Adrenal gland (tissue), 12 donors: ENCODE data around the gene APBA1. TPM values are rescaled to one million over a fixed set of nuclear protein-coding genes. Genes with fewer than 3 reads are reported as not detected.

ENCODE experiments used
- DNase-seq, 7 donors: peaks; one replicate each; pipeline ENCODE4 v3.0.0-alpha.2; 2019 to 2020
- H3K27ac ChIP-seq, 5 donors: fragments of 200-600 bp; sonication (generic) in 4 of 5; 1 replicate in 3 of 5; 2 replicates in 2 of 5; pipeline versions ENCODE4 v1.5.1 to v1.8.0; 2016 to 2020; ENCODE audit warnings: mild to moderate bottlenecking in 1 of 5
- H3K27me3 ChIP-seq: fragments of 200-600 bp; 2 replicates; pipeline ENCODE4 v1.8.0; 2021
- H3K36me3 ChIP-seq, 2 donors: fragments of 200-600 bp; replicated peaks in 1 of 2; 1 replicate in 1 of 2; 2 replicates in 1 of 2; pipeline versions ENCODE4 v1.5.1 to v1.8.0; 2018 to 2022
- H3K4me1 ChIP-seq, 2 donors: fragments of 200-600 bp; replicated peaks in 1 of 2; 1 replicate in 1 of 2; 2 replicates in 1 of 2; pipeline versions ENCODE4 v1.5.1 to v1.8.0; 2018 to 2021
- H3K4me3 ChIP-seq, 4 donors: fragments of 200-600 bp; sonication (generic) in 3 of 4; one replicate each; pipeline ENCODE4 v1.5.1; 2016 to 2018
- H3K9me3 ChIP-seq, 3 donors: fragments of 200-600 bp; sonication (generic) in 1 of 3; replicated peaks in 1 of 3; 1 replicate in 2 of 3; 2 replicates in 1 of 3; pipeline versions ENCODE4 v1.5.1 to v1.8.0; 2016 to 2021
- POLR2A ChIP-seq, 2 donors: fragments of 450-650 bp; IDR thresholded peaks; one replicate each; pipeline ENCODE4 v1.6.1; 2017; ENCODE audit warnings: antibody characterized with exemption in 2 of 2, mild to moderate bottlenecking in 2 of 2, moderate library complexity in 1 of 2
- WGBS, 4 donors: extraction: QIAGEN DNeasy Blood & Tissue Kit in 2 of 4; methylation state at CpG; one replicate each; pipeline versions ENCODE4 v1.1.5 to v1.1.7; 2013 to 2017; 5-methylcytosine and 5-hydroxymethylcytosine counted together
- intact Hi-C, 2 donors: fragments of 100-400 bp; cut with DNase I; formaldehyde crosslinking; loops; one replicate each; pipeline versions ENCODE4 v1.14.1 to v1.15.0; 2022 to 2023
- polyA plus RNA-seq, 3 donors: library from polyadenylated mRNA; stranded (reverse); fragments of 200-250 nt in 2 of 3; fragments of 350-450 nt in 1 of 3; fragmentation: Illumina TruSeq in 1 of 3; extraction: RNeasy Lipid Tissue Mini Kit (QIAGEN cat#74804) in 1 of 3; gene quantifications; one replicate each; pipeline ENCODE4 v1.2.3, GENCODE V29; 2013 to 2014
- total RNA-seq, 9 donors: library from RNA; depleted of rRNA in 4 of 9; stranded (reverse); fragments of >200 nt in 4 of 9; fragments of 120-200 nt in 1 of 9; fragmentation: NEBNext Ultra II Directional in 1 of 9; extraction: Animal tissue kit (Norgen Biotek cat#: 25700) in 1 of 9; gene quantifications; one replicate each; pipeline versions ENCODE4 v1.1.0 to v1.2.4, GENCODE V29; 2013 to 2023
- TF ChIP-seq, protein P1 (sequence below), 6 experiments: fragments of 450-650 bp in 4 of 6; fragments of 200-600 bp in 2 of 6; sonication (generic) in 1 of 6; IDR thresholded peaks; 1 replicate in 5 of 6; 2 replicates in 1 of 6; pipeline versions ENCODE4 v1.5.1 to v1.8.0; 2016 to 2021; ENCODE audit warnings: antibody characterized with exemption in 6 of 6, mild to moderate bottlenecking in 2 of 6, moderate library complexity in 1 of 6
- donor health status: healthy with polysubstance abuse.
- donor health status: Bipolar disorder and iron deficiency.
- donor health status: DM: yes; HTN: yes; CAD: no.
- donor health status: DM: no; HTN: no; CAD: no.
- donor health status: DM: no; HTN: no; CAD: no.
- donor health status: DM: yes; HTN: yes; CAD: no.

APBA1 gene
- total and polyA plus RNA-seq, 12 donors: 0.64 to 6.4 (median 3.5) TPM

DNA sequence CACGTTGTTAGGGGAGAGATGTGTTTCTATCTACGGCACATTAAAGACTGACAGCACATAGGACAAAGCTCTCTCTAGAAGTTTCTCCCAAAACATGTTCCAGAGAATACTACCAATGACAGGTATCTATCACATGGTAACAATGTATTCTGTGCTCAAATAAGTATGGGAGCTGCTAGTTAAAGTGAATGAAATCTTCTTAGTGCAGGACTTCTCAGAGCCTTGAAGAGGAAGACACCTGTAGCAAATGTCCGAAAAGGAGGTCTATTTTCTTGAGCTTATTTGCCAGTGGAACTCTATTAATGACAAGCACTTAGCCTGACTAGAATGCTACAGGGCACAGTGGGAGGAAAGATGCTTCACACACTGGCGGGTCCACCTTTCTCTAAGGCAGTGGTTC, 209.8 kb downstream of the APBA1 start:
- DNase-seq: no peak
- Histone ChIP-seq H3K27me3 (no peaks in the 10 kb centered on the region), H3K9me3 (no peaks in the 10 kb centered on the region), H3K4me1 (no peaks in the 10 kb centered on the region), H3K27ac (no peak overlapping the region), H3K4me3 (no peak overlapping the region), H3K36me3 (no peaks in the 10 kb centered on the region)
- 80 to 90% (median 86%) methylated on average over 4 of the region's 4 CpGs for WGBS, 4 donors
- no peak for TF ChIP-seq POLR2A (IDR thresholded peaks at IDR 0.05)
- TF ChIP-seq, protein P1, sequence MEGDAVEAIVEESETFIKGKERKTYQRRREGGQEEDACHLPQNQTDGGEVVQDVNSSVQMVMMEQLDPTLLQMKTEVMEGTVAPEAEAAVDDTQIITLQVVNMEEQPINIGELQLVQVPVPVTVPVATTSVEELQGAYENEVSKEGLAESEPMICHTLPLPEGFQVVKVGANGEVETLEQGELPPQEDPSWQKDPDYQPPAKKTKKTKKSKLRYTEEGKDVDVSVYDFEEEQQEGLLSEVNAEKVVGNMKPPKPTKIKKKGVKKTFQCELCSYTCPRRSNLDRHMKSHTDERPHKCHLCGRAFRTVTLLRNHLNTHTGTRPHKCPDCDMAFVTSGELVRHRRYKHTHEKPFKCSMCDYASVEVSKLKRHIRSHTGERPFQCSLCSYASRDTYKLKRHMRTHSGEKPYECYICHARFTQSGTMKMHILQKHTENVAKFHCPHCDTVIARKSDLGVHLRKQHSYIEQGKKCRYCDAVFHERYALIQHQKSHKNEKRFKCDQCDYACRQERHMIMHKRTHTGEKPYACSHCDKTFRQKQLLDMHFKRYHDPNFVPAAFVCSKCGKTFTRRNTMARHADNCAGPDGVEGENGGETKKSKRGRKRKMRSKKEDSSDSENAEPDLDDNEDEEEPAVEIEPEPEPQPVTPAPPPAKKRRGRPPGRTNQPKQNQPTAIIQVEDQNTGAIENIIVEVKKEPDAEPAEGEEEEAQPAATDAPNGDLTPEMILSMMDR (IDR thresholded peaks at IDR 0.05): no peak
- intact Hi-C loops: no loop called here

GRCh38 chr9:69461103-69461887, 210.9 kb downstream of the APBA1 start:
- TF ChIP-seq, protein P1 (IDR thresholded peaks at IDR 0.05): no peak
- no peak for TF ChIP-seq POLR2A (IDR thresholded peaks at IDR 0.05)
- Histone ChIP-seq H3K27ac (no peak overlapping the region), H3K36me3 (no peaks in the 10 kb centered on the region), H3K9me3 (no peaks in the 10 kb centered on the region), H3K4me3 (no peak overlapping the region), H3K27me3 (no peaks in the 10 kb centered on the region), H3K4me1 (no peaks in the 10 kb centered on the region)
- WGBS, 4 donors: 74 to 85% (median 80%) methylated on average over 6 of the region's 6 CpGs
- DNase-seq: no peak
- intact Hi-C loops: no loop called here

GRCh38 chr9:69460012-69460411, 212.2 kb downstream of the APBA1 start:
- no peaks in the 10 kb centered on the region for H3K36me3 ChIP-seq
- WGBS, 4 donors: 80 to 95% (median 87%) methylated on average over 4 to 5 of the region's 5 CpGs
- no peak for DNase-seq

GRCh38 chr9:69458176-69458575, 214.0 kb downstream of the APBA1 start:
- no peaks in the 10 kb centered on the region for H3K27me3 ChIP-seq
- H3K4me3 ChIP-seq: no peak overlapping the region
- H3K36me3 ChIP-seq: no peaks in the 10 kb centered on the region
- no peaks in the 10 kb centered on the region for H3K4me1 ChIP-seq
- intact Hi-C loops: no loop called here
- no peaks in the 10 kb centered on the region for H3K9me3 ChIP-seq
- TF ChIP-seq, protein P1 (IDR thresholded peaks at IDR 0.05): no peak
- 84 to 88% (median 87%) methylated on average over 3 of the region's 3 CpGs for WGBS, 4 donors
- DNase-seq: no peak
- H3K27ac ChIP-seq: no peak overlapping the region

More at GRCh38 chr9:69460012-69460411, 212.2 kb downstream of the APBA1 start:
- Histone ChIP-seq H3K4me3 (no peak overlapping the region), H3K9me3 (no peaks in the 10 kb centered on the region), H3K27ac (no peak overlapping the region), H3K27me3 (no peaks in the 10 kb centered on the region), H3K4me1 (no peaks in the 10 kb centered on the region)
- TF ChIP-seq, protein P1 (IDR thresholded peaks at IDR 0.05): no peak
- no peak for TF ChIP-seq POLR2A (IDR thresholded peaks at IDR 0.05)
- intact Hi-C loops: no loop called here
